H54 (cell line): Measurements from ENCODE around the gene TRRAP.

ENCODE experiments used
- DNase-seq: peaks from one replicate; pipeline ENCODE4 v3.0.0; 2011; ENCODE audit warnings: low spot score, mixed read lengths; ENCODE audit not compliant: insufficient read length
- FAIRE-seq: peaks from 3 replicates; lab custom pipeline; 2011; peaks lifted over from hg19 to GRCh38; lab: Jason Lieb, UNC
- POLR2A ChIP-seq: IDR thresholded peaks from 2 replicates; pipeline ENCODE4 v1.6.1; 2011; ENCODE audit warnings: low read depth, mild to moderate bottlenecking, low read length

The TRRAP gene

DNA sequence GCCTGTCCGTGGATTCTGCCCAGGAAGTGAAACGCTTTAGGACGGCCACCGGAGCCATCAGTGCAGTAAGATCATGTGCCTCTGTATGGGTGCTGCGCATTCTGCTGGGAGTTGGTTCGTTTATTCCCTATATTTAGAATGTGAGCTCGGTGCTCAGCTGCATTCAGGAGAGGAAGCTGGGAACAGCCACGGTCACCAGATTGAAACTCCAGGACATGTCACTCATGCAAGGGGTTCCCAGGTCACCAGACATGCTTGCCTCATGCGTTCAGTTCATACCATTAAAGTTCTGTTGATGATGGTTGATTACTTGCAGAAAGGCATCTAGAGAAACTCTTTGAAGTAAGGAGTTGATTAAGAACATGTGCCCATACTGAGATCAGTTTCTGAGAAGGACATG lies 78.1 kb downstream of the TRRAP start:
- DNase-seq = no peak
- FAIRE-seq = no peak
- no peak for TF ChIP-seq POLR2A

DNA sequence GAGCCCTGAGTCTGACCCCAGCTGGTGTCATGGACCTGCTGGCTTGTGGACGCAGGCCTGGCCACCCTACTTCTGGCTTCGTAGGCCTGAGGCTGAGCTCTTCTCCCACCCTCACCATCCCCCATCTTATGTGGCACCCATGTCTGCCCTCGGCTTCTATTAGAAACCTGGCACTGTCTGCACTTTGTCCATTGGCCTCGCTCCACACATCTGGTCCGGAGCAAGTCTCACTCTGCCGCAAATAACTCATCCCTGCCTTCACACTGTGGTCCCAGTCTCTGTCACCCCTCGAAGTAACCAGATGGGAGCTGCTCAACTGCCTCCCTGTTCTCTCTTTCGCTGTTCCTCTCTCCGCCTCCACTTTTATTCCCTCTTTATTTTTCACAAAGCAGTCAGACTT lies 78.6 kb downstream of the TRRAP start:
- DNase-seq (no peak), FAIRE-seq (no peak)
- no peak for TF ChIP-seq POLR2A

DNA sequence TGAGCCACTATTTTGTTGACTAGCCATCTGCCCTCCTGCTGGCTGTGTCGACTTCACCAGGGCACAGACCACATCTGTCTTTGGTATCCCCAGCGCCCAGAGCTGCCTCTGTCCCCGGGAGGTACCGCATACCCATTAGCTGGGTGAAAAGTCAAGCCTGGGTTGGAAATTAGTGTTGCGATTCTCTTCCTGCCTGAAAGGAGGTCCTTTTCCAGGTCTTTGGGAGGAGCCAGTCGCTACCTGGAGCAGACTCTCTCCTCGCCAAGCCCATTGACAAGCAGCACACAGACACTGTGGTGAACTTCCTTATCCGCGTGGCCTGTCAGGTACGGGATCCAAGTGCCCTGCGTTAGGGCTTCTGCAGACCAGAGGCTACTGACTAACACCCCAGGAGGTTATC lies 79.4 kb downstream of the TRRAP start:
- no peak for DNase-seq
- FAIRE-seq = no peak
- no peak for TF ChIP-seq POLR2A

DNA sequence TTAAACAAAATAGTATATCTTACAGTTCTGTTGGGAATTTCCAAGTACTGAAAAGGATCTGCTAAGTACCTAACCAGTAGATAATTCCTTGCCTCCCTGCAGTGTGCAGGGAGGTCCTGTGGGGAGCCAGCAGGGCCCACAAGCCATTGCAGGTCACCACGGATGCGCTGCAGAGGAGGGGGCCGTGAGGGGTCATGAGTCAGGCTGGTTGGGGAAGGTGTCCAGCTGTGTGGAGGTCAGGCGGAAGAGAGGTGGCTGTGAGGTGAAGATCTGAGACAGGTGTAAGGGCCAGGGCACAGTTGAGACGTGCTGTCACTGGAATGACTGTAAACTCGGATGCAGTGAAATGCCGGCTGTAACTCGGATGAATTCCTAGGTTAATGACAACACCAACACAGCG lies 80.6 kb downstream of the TRRAP start:
- DNase-seq (no peak), FAIRE-seq (no peak)
- TF ChIP-seq POLR2A = no peak

DNA sequence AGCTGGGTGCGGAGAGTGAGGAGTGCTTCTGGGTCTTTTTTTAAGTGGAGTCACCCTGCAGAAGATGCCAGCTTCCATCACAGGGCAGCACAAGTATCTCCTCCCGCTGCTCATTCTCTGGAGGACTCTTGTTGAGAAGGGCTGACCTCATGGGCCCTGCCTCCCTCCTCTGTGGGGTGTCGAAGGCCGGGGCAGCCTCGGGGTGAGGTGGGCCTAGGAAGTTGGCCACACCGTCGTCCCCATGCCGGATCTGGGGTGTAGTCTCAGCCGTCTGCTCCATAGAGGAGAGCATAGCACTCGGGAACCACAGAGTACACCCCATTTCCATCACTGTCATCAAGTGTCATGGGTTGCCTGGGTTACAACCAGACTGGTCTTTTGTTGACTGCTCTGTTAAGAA lies 85.0 kb downstream of the TRRAP start:
- DNase-seq = no peak
- no peak for TF ChIP-seq POLR2A
- no peak for FAIRE-seq

DNA sequence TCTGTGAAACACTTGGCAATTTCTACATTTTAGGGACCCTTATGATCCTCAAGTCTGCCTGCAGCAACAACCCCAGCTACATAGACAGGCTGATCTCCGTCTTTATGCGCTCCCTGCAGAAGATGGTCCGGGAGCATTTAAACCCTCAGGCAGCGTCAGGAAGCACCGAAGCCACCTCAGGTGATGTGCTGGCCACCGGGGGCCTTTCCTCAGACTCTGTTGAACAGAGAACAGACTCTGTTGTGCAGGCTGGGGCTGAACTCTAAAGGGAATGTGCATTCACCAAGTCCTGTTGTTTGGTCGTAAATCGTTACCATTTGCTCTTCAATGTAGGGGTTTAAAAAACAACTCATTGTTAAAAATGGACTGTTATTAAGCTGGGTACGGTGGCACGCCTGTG lies 86.3 kb downstream of the TRRAP start:
- no peak for TF ChIP-seq POLR2A
- no peak for FAIRE-seq
- no peak for DNase-seq

DNA sequence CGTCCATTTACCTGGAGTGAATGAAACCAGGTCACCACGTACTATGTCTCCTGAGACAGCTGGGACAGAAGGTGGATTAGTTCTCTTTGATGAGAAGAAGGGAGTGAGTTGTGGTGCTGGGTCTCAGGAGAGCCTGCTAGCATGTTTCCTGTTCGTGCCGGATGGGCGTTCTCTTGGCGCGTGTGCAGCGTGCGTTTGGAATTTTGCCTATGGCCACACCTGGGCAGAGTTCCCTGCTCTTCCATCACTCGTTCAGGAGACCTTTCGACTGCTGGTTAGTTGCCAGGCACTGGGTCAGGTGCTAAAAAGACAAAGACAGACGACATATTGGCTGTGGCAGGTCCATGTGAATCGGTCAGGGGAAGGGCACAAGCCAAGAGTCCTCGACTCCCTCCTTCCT lies 90.3 kb downstream of the TRRAP start:
- DNase-seq (no peak), FAIRE-seq (no peak)
- TF ChIP-seq POLR2A = no peak

DNA sequence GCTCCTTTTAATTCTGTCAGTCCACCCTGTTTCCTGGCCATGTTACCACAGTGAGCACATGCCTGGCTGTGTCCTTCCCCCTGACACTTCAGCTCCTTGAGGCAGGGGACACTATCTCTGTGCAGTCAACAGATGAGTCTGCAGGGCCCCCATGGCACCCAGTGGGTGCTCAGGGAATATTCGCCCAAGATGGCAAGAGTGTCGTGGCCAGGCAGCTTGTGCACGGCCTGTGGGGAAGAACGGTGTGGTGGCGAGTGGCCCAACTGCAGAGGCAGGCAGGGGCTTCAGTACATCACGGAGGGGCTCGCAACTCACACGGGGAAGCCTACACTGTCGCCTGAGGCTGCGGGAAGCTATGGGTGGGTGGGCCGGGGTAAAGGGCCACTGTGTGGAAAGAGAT lies 91.1 kb downstream of the TRRAP start:
- no peak for TF ChIP-seq POLR2A
- no peak for DNase-seq
- no peak for FAIRE-seq

DNA sequence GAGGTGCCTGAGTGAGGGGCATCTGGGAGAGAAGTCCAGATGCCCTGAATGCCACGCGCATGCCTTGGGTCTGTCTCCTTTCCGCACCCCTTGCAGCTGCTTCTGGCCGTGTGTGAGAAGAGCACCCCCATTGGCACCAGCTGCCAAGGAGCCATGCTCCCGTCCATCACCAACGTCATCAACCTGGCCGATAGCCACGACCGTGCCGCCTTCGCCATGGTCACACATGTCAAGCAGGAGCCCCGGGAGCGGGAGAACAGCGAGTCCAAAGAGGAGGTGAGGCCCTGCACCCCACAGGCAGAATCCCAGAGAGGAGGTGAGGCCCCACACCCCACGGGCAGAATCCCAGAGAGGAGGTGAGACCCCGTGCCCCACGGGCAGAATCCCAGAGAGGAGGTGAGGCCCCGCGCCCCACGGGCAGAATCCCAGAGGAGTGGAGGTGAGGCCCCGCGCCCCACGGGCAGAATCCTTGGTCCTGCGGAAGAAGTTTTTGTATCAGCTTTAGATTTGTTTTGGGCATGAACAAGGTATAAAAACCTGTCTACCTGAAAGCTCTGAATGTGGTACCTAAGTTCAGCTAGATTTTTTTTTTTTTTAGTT lies 91.8 kb downstream of the TRRAP start:
- TF ChIP-seq POLR2A = no peak
- FAIRE-seq = no peak
- no peak for DNase-seq

DNA sequence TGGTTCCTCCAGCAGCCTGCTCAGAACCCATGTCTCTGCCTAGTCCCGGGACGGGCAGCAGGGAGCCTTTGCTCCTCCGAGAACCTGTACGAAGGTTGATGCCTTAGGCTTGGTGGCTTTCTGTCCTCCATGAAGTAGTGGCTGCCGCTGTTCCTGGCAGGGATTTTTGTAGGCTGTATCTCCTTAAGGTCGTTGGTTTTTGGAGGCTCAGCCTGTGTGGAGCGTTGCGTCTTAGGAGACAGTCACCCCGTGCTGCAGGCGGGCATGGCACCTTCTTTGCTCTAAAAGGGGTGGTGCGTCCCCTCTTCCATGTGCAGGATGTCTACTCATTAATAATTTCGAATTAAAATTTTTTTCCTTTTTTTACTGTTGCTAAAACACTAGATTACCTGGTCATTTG lies 92.5 kb downstream of the TRRAP start:
- no peak for TF ChIP-seq POLR2A
- FAIRE-seq = no peak
- no peak for DNase-seq

DNA sequence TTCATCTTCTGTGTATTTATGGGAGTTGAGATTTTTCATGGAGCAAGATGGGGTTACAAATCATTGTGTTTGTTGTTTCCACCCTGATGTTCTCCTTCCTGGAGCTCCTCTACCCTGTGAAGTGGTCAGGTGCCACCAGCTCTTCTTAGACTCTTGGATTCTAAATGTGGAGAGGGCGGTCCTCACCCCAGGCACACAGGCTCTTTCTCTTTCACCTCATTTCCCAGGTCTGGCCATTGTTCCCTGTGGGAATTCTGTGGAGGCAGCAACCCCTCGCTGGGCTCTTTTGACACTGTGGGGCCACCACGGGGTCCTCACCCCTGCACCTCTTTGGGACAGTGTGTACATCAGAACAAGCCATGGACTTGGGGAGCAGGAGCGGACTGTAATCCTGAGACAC lies 95.9 kb downstream of the TRRAP start:
- no peak for TF ChIP-seq POLR2A
- no peak for DNase-seq
- no peak for FAIRE-seq

DNA sequence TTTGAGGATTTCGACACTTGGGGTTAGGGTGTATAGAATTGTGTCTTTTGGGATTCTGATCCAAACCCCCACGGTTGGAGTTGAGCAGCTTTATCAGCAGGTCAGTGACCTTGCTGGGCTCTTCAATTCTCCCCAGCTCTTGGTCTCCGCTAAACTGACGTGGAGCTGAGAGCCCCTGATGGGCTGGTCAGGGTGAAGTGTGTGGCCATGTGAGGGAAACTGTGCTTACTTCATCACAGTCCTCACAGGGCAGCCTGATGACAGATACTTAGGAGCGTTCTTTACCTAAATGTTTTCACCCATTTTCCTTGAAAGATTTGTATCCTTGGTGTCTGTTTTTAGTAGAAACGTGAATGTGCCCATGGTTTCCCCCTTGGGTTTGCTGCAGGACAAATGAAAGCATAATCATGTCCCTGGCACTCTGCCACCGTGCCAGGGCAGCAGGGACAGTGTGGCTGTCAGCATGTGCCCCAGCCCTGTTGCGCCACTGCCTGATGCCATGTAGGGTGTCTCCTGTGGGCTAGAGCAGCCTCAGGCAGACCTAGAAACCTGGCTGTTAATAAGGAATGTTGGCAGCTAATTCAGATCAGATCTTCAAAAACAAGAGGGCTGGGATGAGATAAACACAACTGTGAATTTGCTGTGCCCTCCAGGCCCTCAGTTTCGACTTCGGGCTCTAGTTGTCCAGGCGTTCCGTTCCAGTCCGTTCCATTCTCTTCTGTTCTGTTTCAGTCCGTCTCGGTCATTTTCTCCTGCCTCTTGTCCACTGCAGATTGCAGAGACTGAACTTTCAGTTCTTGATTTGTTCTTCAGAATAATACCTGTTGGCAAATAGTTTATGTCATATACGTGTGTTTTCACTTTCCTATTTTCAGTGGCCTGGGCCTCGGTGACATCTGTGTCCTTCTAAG lies 96.8 kb downstream of the TRRAP start:
- no peak for DNase-seq
- no peak for TF ChIP-seq POLR2A
- no peak for FAIRE-seq

DNA sequence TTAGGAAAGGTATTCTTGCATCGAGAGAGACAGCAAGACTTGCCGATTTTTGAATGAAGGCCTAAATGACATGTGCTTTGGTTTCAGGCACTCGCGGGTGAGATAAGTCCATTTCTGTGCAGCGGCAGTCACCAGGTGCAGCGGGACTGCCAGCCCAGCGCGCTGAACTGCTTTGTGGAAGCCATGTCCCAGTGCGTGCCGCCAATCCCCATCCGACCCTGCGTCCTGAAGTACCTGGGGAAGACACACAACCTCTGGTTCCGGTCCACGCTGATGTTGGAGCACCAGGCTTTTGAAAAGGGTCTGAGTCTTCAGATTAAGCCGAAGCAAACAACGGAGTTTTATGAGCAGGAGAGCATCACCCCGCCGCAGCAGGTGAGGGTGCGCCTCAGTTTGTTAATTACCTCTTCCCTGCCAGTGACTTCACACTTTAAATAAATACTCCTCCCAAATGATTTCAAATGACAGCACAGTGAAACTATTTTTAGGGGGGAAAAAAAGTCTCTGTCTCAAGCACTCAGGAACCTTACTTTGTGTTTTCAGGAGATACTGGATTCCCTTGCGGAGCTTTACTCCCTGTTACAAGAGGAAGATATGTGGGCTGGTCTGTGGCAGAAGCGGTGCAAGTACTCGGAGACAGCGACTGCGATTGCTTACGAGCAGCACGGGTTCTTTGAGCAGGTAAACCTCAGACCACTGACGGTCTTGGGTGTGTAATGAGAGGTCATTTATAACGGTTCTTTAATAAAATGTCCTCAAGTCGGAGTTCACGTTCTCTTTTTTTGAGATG lies 98.3 kb downstream of the TRRAP start:
- no peak for TF ChIP-seq POLR2A
- FAIRE-seq (no peak), DNase-seq (no peak)

DNA sequence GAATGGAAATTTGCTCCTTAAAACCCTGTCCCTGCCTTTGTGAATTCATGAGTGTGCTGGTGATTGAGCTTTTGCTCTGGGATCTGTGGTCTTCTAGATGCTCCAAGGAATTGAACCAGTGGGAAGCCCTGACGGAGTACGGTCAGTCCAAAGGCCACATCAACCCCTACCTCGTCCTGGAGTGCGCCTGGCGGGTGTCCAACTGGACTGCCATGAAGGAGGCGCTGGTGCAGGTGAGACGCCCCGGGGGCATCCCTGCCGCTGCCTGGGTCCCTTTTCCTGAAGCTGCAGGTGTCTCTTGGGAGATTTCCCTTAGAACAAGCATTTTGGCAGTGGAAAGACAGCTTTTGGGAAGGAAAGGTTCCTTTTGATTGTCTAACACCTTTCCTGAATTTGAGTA lies 100.3 kb downstream of the TRRAP start:
- FAIRE-seq (no peak), DNase-seq (no peak)
- no peak for TF ChIP-seq POLR2A
